OCI-LY1 (cell line): ENCODE data around the gene LMLN.

Experiments
- H2AFZ ChIP-seq: fragments of 200-600 bp; sonication (generic), shearing (Covaris generic); 2 replicates; pipeline ENCODE4 v1.6.0; 2014; ENCODE audit warnings: antibody characterized with exemption, mild to moderate bottlenecking, low read length
- H3F3A ChIP-seq: fragments of 200-600 bp; sonication (generic), shearing (Covaris generic); 2 replicates; pipeline ENCODE4 v1.6.0; 2014; ENCODE audit warnings: mild to moderate bottlenecking, antibody characterized with exemption, low read length, moderate library complexity; ENCODE audit not compliant: insufficient read depth
- H3K27ac ChIP-seq: fragments of 200-600 bp; sonication (generic); 2 replicates; pipeline ENCODE4 v1.5.1; 2014; ENCODE audit warnings: low read length, mixed run types, mild to moderate bottlenecking, low read depth; ENCODE audit not compliant: poor library complexity, severe bottlenecking
- H3K27me3 ChIP-seq: fragments of 200-600 bp; sonication (generic); 2 replicates; pipeline ENCODE4 v1.6.0; 2014; ENCODE audit warnings: antibody characterized with exemption, mild to moderate bottlenecking, low read length, moderate library complexity; ENCODE audit not compliant: insufficient read depth
- H3K36me3 ChIP-seq: fragments of 200-600 bp; sonication (generic); 2 replicates; pipeline ENCODE4 v1.6.1; 2014; ENCODE audit warnings: mild to moderate bottlenecking, antibody characterized with exemption, low read length, moderate library complexity, mixed read lengths; ENCODE audit not compliant: insufficient read depth
- H3K4me1 ChIP-seq: fragments of 200-600 bp; sonication (generic); 2 replicates; pipeline ENCODE4 v1.5.1; 2014; ENCODE audit warnings: mild to moderate bottlenecking, low read length, moderate library complexity; ENCODE audit not compliant: insufficient read depth, severe bottlenecking
- H3K4me2 ChIP-seq: fragments of 200-600 bp; sonication (generic), shearing (Covaris generic); 2 replicates; pipeline ENCODE4 v1.6.1; 2014; ENCODE audit warnings: low read length
- H3K4me3 ChIP-seq: fragments of 200-600 bp; sonication (generic); 2 replicates; pipeline ENCODE4 v1.5.1; 2014; ENCODE audit warnings: low read length, low read depth, mild to moderate bottlenecking, mixed read lengths; ENCODE audit not compliant: poor library complexity, severe bottlenecking
- H3K79me2 ChIP-seq: fragments of 200-600 bp; shearing (Covaris generic); 2 replicates; pipeline ENCODE4 v1.6.1; 2016; ENCODE audit warnings: mixed run types, low read length, mixed read lengths; ENCODE audit not compliant: insufficient read depth
- H3K9ac ChIP-seq: fragments of 200-600 bp; sonication (generic), shearing (Covaris generic); 2 replicates; pipeline ENCODE4 v1.6.1; 2014; ENCODE audit warnings: mild to moderate bottlenecking, low read length, mixed read lengths
- H3K9me2 ChIP-seq: fragments of 200-600 bp; sonication (generic), shearing (Covaris generic); 2 replicates; pipeline ENCODE4 v1.6.1; 2014; ENCODE audit warnings: low read depth, mild to moderate bottlenecking, low read length, mixed read lengths
- H3K9me3 ChIP-seq: fragments of 200-600 bp; shearing (Covaris generic); 2 replicates; pipeline ENCODE4 v1.6.1; 2014; ENCODE audit warnings: low read length, mixed read lengths
- H4K20me1 ChIP-seq: fragments of 200-600 bp; sonication (generic), shearing (Covaris generic); 2 replicates; pipeline ENCODE4 v1.6.0; 2016; ENCODE audit warnings: mild to moderate bottlenecking, low read length; ENCODE audit not compliant: insufficient read depth
- EZH2 ChIP-seq: fragments of 200-600 bp; sonication (generic), shearing (Covaris generic); IDR thresholded peaks from 2 replicates; pipeline ENCODE4 v1.8.0; 2017; ENCODE audit warnings: borderline replicate concordance, mixed run types, mild to moderate bottlenecking, antibody characterized with exemption, low read length, moderate library complexity, mixed read lengths
- TF ChIP-seq, protein P1 (sequence below): fragments of 200-600 bp; sonication (generic), shearing (Covaris generic); IDR thresholded peaks from 2 replicates; pipeline ENCODE4 v1.5.1; 2017; ENCODE audit warnings: mild to moderate bottlenecking, antibody characterized with exemption, low read length, moderate library complexity, mixed read lengths

LMLN gene

DNA sequence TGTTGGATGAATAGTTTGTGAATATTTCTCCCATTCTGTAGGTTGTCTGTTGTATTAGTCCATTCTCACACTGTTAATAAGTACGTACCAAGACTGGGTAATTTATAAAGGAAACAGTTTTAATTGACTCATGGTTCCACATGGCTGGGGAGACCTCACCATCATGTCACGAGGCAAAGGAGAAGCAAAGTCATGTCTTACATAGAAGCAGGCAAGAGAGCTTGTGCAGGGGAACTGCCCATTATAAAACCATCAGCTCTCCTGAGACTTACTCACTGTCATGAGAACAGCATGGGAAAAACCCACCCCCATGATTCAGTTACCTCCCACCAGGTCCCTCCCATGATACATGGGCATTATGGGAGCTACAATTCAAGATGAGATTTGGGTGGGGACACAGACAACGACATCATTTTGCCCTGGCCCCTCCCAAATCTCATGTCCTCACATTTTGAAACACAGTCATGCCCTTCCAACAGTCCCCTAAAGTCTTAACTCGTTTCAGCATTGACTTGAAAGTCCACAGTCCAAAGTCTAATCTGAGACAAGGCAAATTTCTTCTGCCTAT is 133.2 kb downstream of the LMLN start:
- Histone ChIP-seq H3K9me3 (no peaks in the 10 kb centered on the region), H3K9me2 (no peaks in the 10 kb centered on the region), H3K36me3 (no peaks in the 10 kb centered on the region), H3K4me1 (no peaks in the 10 kb centered on the region), H2AFZ (no peak overlapping the region), H3K4me3 (no peak overlapping the region), H3K9ac (no peak overlapping the region), H3F3A (no peaks in the 10 kb centered on the region), H3K27ac (no peak overlapping the region), H4K20me1 (no peaks in the 10 kb centered on the region), H3K4me2 (no peak overlapping the region), H3K27me3 (0 out of 2 replicates have a peak, but pooled peaks cover 5% of the 10 kb centered on the region), H3K79me2 (no peaks in the 10 kb centered on the region)
- TF ChIP-seq, protein P1, sequence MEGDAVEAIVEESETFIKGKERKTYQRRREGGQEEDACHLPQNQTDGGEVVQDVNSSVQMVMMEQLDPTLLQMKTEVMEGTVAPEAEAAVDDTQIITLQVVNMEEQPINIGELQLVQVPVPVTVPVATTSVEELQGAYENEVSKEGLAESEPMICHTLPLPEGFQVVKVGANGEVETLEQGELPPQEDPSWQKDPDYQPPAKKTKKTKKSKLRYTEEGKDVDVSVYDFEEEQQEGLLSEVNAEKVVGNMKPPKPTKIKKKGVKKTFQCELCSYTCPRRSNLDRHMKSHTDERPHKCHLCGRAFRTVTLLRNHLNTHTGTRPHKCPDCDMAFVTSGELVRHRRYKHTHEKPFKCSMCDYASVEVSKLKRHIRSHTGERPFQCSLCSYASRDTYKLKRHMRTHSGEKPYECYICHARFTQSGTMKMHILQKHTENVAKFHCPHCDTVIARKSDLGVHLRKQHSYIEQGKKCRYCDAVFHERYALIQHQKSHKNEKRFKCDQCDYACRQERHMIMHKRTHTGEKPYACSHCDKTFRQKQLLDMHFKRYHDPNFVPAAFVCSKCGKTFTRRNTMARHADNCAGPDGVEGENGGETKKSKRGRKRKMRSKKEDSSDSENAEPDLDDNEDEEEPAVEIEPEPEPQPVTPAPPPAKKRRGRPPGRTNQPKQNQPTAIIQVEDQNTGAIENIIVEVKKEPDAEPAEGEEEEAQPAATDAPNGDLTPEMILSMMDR: no peak
- no peak for TF ChIP-seq EZH2
